Kidney (tissue), 14 donors: ENCODE measurements around the gene ZSCAN20. TPM values are rescaled to one million over a fixed set of nuclear protein-coding genes. Genes with fewer than 3 reads are reported as not detected.

Experiments used
- DNase-seq, 5 donors: peaks; one replicate each; pipeline ENCODE4 v3.0.0-alpha.2; 2013 to 2020
- FAIRE-seq: peaks from 2 replicates; lab custom pipeline; 2012; peaks lifted over from hg19 to GRCh38; lab: Jason Lieb, UNC
- H3K27ac ChIP-seq, 2 donors: one replicate each; pipeline ENCODE4 v1.7.0; 2013; ENCODE audit warnings: low read depth in 2 of 2, low read length in 2 of 2, inconsistent platforms in 1 of 2
- H3K27me3 ChIP-seq: one replicate; pipeline ENCODE4 v1.7.1; 2013; ENCODE audit warnings: low read length, inconsistent platforms; ENCODE audit not compliant: control insufficient read depth, insufficient read depth
- H3K36me3 ChIP-seq, 3 donors: one replicate each; pipeline versions ENCODE4 v1.7.0 to v1.7.1; 2013; ENCODE audit warnings: low read length in 3 of 3, control low read depth in 1 of 3, inconsistent platforms in 1 of 3; ENCODE audit not compliant: insufficient read depth in 3 of 3, control insufficient read depth in 2 of 3
- H3K4me1 ChIP-seq, 3 donors: one replicate each; pipeline versions ENCODE4 v1.7.0 to v1.7.1; 2013; ENCODE audit warnings: low read length in 3 of 3, inconsistent platforms in 1 of 3, low read depth in 1 of 3; ENCODE audit not compliant: control insufficient read depth in 2 of 3, insufficient read depth in 2 of 3
- H3K4me3 ChIP-seq, 3 donors: one replicate each; pipeline versions ENCODE4 v1.7.0 to v1.8.1; 2013; ENCODE audit warnings: low read length in 3 of 3, control low read depth in 1 of 3, inconsistent platforms in 1 of 3
- H3K9ac ChIP-seq, 3 donors: one replicate each; pipeline versions ENCODE4 v1.7.0 to v1.7.1; 2013; ENCODE audit warnings: low read length in 3 of 3, control low read depth in 1 of 3, inconsistent platforms in 1 of 3
- H3K9me3 ChIP-seq, 3 donors: one replicate each; pipeline versions ENCODE4 v1.7.0 to v1.7.1; 2013; ENCODE audit warnings: low read length in 3 of 3, control low read depth in 1 of 3, inconsistent platforms in 1 of 3; ENCODE audit not compliant: control insufficient read depth in 2 of 3, insufficient read depth in 1 of 3
- CTCF ChIP-seq: IDR thresholded peaks from 3 replicates; pipeline ENCODE4 v1.5.1; 2012; ENCODE audit warnings: mild to moderate bottlenecking, moderate library complexity, borderline replicate concordance; ENCODE audit not compliant: insufficient read depth; ENCODE audit errors: extremely low read depth
- intact Hi-C: fragments of 100-400 bp; cut with DNase I; formaldehyde crosslinking; loops from one replicate; pipeline ENCODE4 v1.11.1; 2022
- polyA plus RNA-seq: library from polyadenylated mRNA; stranded (reverse); fragments of 350-450 nt; fragmentation: Illumina TruSeq; extraction: RNeasy Lipid Tissue Mini Kit (QIAGEN cat#74804); gene quantifications from one replicate; pipeline ENCODE4 v1.2.3, GENCODE V29; 2014; ENCODE audit warnings: low read depth, low replicate concordance; ENCODE audit not compliant: insufficient read depth
- total RNA-seq: library from RNA; stranded (reverse); fragmentation: NEBNext Ultra II Directional; extraction: Animal tissue kit (Norgen Biotek cat#: 25700); gene quantifications from one replicate; pipeline ENCODE4 v1.2.1, GENCODE V29; 2021
- donor health status: control.
- donor health status: control.
- donor health status: control.
- donor health status: control.
- donor health status: control.
- donor health status: DM: yes; HTN: yes; CAD: no.
- donor health status: Normal renal cell carcinoma (clear cell type).

The ZSCAN20 gene
- total and polyA plus RNA-seq, 2 donors from 2014 or later = 0.99 to 6.3 TPM

- Histone ChIP-seq H3K9ac (no peak overlapping the region), H3K36me3 (no peaks in the 10 kb centered on the region), H3K4me3 (no peak overlapping the region), H3K27ac (no peak overlapping the region), H3K27me3 (no peaks in the 10 kb centered on the region), H3K9me3 (no peaks in the 10 kb centered on the region), H3K4me1 (no peaks in the 10 kb centered on the region)
- FAIRE-seq = no peak
- intact Hi-C loops = no loop called here
- no peak for DNase-seq
- TF ChIP-seq CTCF = no peak
These were observed 65.4 kb downstream of the ZSCAN20 start for GRCh38 chr1:33537885-33538284.

GRCh38 chr1:33541966-33542365 is 69.5 kb downstream of the ZSCAN20 start:
- Histone ChIP-seq H3K27me3 (no peaks in the 10 kb centered on the region), H3K36me3 (no peaks in the 10 kb centered on the region), H3K9ac (no peak overlapping the region), H3K9me3 (no peaks in the 10 kb centered on the region), H3K4me3 (no peak overlapping the region), H3K27ac (no peak overlapping the region), H3K4me1 (no peaks in the 10 kb centered on the region)
- no peak for TF ChIP-seq CTCF
- DNase-seq (no peak), FAIRE-seq (no peak)
- intact Hi-C loops = no loop called here

Other genes with a start within 250 kb of the ZSCAN20 start
- gene ZNF362, start 216.2 kb upstream of the ZSCAN20 start, total RNA-seq = 36.9 TPM
- 17.4 TPM for gene ZNF362, start 216.2 kb upstream of the ZSCAN20 start, polyA plus RNA-seq
- gene A3GALT2, start 151.5 kb upstream of the ZSCAN20 start, total RNA-seq = not detected
- gene A3GALT2, start 151.5 kb upstream of the ZSCAN20 start, polyA plus RNA-seq = not detected
- 149 TPM for gene PHC2, start 41.5 kb upstream of the ZSCAN20 start, total RNA-seq
- gene PHC2, start 41.5 kb upstream of the ZSCAN20 start, polyA plus RNA-seq = 118 TPM